DMS79 treated with DMSO at 0.1 percent for 48 hours (cell line): ENCODE measurements around the gene ITPKB.

Source experiments
- DNase-seq: peaks from one replicate; lab custom pipeline; 2025; lab: John Stamatoyannopoulos, UW

The ITPKB gene

DNA sequence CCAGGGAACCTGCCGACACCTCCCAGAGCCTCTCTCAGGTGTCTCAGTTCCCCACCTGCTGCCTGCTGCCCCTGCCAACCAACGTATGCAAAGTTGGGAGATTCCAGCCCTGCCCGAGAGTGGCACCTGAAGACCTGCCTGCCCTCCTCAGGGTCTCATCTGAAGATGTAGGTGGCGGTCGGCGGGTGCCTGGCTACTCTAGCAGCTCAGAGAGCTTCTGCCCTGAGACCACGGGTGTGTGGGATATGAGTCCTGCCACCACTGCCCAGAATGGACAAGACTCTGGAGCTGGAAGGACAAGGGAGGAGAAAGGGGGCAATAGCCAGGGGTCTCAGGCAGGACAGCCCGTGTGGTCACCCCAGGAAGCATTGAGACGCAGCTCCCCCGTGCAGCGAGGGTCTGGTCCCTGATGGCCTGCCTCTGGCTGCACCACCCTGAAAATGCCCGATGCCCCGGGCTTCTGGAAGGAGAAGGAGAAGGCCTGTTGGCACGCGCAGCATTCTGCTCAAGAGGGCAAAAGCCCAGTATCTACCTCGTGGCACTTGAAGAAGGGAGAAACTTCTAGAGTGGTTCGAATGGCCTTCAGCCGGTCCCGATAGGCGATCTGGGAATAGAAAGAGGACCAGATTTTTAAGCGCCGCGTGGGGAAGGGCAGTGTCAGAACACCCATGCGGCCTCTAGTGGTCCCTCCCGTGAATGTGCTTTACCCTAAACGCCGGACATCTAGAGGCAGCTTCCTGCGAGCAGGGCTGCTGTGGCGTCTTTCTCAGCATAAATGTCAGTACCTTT lies 101.7 kb downstream of the ITPKB start:
- DNase-seq = no peak

GRCh38 chr1:226636847-226637096 lies 102.3 kb downstream of the ITPKB start:
- no peak for DNase-seq

- DNase-seq = no peak
Measured at GRCh38 chr1:226635456-226635941, 103.6 kb downstream of the ITPKB start.

GRCh38 chr1:226634611-226635246 lies 104.4 kb downstream of the ITPKB start:
- DNase-seq = no peak

DNA sequence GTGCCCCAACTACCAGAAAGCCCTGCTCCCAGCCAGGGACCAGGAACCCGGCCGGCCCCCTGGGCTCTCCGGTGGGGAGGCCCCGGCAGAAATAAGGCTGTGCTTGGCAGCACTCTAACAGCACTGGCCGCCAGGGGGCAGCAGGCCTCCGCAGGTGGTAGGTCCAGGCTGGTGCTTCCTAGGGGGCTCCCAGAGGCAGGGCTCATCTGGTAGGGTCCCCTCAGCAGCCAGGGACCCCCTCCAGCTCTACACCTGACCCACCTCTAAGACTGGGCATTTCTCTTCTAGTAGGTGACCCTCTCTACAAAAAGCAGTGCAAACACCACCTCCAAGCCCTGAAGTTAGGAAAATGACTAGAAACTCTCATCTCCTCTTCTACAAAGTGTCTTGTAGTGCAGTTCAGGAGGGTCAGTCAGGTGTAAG lies 104.9 kb downstream of the ITPKB start:
- peak; percentile 55 for DNase-seq

- DNase-seq = no peak
Measured at GRCh38 chr1:226633541-226634165, 105.4 kb downstream of the ITPKB start.

GRCh38 chr1:226632922-226633351 lies 106.1 kb downstream of the ITPKB start:
- no peak for DNase-seq

DNA sequence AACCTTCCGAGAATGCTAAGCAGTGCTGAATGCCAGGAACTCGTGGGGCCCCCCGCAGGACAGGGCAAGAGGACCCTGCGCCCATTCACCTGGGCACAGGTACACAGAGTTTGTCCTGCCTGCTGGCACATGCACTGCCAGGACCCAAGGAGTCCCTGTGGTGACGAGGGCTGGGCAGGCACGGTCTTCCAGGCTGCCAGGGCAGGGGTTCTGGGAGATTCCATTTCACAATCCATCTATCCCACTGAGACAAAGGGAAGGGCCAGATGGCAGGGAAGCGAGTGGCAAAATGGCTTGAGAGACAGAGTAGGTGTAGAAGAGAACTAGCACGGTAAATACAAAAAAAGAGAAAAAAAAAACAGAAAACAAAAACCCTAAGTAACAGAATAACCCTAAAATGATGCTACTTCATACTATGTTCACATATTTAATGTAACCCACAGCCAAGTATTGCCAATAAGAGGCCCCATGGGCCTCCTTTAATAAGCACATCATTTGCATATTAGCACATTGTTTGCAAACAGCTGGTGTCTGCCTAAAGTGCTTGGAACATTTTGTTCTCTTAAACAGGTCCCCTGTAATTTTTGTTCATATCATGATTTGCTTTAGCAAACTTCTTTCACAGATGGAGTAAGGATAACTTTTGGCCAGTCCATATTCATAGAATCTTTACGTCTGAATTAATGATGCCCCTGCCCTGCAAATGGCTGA lies 106.8 kb downstream of the ITPKB start:
- no peak for DNase-seq

GRCh38 chr1:226631229-226632000 lies 107.7 kb downstream of the ITPKB start:
- DNase-seq = no peak

DNA sequence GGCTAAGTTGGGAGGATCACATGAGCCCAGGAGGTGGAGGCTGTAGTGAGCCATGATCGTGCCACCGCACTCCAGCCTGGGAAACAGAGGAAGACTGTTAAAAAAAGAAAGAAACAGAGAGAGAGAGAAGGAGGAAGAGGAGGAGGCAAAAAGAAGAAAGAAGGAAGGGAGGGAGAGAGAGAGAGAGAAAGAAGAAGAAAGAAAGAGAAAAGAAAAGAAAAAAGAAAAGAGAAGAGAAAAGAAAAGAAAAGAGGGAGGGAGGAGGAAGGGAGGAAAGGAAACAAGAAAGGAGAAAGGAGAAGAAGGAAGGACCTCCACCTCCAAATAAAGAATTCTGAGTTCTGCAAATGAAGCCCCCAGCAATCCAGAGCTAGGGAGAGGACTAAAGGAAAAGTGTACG lies 108.5 kb downstream of the ITPKB start:
- no peak for DNase-seq

DNA sequence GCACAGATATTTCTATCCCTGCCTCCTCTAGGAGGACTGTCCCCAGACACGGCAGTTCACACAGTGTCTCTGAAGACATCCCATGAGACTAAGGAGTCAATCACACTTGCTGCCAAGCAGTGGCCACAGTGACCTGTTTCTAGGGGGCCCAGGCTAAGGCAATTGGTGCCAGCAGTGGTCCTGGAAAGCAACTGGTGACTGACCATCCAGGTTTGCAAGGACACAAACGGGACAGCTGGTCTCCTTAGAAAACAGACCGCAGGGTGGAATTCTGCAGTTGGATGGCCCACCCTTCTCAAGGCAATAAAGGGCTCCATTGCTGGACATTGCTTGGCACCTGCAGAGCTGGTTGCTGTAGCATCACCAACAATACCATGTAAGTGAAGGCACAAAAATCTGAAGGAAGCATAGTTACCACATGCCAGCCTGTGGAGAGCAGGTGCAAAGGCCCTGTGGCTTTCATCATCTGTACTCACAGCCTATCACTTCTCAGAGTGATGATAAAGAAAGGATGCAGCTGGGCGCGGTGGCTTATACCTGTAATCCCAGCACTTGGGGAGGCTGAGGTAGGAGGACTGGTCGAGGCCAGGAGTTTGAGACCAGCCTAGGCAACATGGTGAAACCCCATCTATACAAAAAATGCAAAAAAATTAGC lies 109.1 kb downstream of the ITPKB start:
- DNase-seq = no peak

GRCh38 chr1:226629210-226629895 lies 109.7 kb downstream of the ITPKB start:
- DNase-seq = no peak

DNA sequence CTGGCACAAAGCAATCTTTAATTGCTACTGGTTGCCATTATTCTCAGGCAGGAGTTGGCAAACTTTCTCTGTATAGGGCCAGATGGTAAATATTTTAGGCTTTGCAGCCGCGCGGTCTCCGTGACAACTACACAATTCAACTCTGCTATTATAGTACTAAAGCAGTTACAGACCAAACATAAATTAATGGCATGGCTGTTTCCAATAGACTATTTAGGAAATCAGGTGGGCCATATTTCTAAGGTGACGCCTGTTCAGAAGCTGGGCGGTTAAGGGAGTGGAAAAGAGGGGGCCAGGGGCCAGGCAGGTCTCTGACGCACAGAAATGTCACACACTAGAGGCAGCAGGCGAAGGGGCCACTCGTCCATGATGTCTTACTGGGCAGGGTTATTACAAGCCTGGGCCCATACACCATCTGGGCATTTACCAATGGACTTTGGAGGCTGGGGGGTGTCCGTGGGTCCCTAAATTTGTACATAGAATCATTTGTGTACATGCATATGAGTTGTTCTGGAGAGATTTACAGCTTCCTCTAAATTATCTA lies 110.4 kb downstream of the ITPKB start:
- DNase-seq = no peak

DNA sequence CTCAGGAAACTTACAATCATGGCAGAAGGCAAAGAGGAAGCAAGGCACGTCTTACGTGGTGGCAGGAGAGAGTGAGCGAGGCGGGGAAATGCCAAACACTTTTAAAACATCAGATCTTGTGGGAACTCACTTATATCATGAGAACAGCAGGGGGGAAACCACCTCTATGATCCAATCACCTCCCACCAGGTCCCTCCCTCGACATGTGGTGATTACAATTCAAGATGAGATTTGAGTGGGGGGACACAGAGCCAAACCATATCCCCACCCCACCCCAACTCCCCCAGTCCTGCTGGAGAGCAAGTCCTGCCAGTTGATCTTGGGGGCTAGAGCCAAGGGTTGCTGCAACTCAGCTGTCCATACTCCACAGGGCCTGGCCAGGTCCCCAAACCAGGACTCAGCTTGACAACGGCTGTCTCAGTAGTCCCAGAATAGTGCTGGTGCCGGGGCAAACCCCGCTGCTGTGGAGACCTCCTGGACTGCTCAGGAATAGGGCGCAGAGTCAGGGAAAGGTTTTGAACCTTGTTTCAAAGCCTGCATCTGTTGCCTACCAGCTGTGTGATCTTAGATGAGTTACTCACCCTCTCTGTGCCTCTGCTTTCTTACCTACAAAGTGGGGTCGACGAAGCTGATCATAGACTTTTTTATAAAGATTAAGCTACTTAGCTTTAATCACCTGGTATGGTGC lies 111.0 kb downstream of the ITPKB start:
- no peak for DNase-seq

DNA sequence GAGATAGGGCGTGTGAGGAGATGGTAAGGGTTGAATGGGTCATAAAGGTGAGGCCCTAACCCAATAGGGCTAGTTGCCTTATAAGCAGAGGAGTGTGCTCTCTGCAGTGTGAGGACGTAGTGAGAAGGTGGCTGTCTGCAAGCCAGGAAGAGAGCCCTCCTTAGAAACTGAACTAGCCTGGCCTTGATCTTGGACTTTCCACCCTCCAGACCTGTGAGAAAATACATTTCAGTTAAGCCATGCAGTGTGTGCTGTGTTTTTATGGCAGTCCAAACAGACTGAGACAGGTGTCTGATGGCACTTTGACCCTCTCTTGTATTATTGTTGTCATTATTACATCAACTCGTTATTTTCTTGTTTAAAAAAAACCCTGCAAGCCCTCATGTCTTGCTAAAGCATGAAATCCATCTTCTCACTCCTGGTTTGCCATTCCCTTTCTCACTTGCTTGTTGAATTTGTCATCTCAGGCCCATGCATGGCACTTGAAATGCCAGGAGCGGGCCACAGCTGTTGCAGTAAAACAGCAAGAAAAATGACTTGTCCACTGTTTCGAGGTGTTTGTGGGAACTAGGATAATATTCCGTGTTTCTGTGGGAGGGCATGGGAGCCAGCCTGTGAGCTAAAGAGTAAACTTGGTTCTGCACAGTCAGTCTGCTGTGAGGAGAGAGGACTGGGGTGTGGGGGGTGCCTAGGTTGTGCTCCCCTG lies 111.9 kb downstream of the ITPKB start:
- DNase-seq = no peak

DNA sequence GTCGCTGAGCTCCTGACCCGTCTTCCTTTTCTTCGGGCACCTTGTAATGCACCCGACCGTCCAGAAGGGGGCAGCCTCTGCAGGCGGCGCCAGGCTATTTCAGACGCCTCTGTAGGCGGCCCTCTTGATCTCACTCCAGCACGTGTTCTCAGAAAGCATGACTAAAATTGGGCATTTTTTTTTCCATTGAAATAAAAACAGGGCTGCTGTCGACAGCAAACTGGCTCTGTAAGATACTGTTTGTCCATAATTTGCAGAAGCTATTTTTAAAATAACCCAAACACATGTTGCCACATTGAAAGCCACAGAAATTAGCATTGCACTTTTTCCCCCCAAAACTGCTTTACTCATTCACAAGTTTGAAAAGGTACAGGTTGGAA lies 112.5 kb downstream of the ITPKB start:
- DNase-seq = peak; percentile 16

DNA sequence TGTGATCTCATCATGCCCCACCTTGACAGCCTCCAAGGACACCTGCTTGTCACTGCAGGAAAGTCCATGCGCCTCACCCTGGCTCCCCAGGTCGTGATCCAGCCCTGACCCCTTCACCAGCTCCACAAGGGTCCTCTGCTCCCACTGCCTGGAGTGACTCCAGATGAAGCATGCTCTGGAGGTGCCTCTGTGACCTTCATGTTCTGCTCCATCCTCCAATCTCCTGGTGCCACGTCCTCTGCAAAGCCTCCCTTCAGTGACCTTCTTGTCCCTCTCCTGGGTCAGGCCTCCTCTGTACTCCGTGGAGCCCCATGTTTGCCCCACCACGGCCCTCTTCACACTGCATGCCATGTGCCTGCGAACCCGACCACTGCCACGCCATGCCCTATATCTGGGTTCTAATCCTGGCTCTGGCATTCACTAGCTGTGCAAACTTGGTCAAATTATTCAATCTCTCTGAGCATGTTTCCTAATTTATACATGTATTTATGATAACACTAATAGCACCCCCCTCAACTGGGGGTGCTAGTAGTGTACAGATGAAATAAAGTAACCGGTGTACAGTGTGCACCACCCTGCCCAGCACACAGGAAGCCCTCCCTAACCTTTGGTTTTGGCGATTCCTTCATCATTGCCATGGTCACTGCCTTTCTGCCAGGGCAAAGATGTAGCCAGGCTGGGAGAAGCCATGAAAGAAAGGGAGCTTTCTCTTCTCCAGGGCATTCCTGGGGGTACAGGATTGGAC lies 113.1 kb downstream of the ITPKB start:
- no peak for DNase-seq

DNA sequence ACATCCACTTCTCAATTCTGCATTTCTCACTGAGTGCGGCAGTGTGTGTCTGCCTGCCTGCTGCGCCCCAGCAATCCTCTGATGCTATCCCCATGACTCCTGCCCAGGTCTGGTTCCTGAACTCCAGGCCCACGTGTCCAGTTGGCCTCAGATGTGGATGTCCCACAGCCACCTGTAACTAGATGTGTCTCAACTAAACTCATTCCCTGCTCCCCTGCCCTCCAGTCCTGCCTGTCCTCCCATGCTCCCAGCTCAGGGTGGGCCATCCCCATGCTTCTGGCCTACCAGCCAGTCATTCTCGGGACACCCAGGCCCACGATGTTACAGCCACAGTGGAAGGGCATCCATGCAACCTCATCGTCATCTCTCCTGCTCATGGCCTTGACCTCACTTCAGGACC lies 113.8 kb downstream of the ITPKB start:
- DNase-seq = no peak

DNA sequence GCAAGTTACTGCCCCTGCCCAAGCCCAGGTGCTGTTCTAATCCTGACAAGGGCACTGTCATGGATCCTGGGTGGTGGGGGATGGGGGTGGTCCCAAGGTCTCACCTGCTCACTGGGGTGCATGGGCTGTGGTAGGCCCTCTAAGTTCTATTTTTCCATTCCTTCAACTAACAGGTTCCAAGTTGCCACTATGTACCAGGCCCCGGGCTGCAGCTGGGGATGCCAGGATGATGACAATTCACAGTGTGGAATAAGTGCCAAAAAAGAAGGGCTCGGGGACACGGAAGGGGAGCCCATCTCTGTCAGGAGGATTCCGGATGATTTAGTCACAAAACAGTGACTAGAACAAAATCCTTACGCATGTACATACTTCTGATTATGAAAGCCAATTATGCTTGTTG lies 114.6 kb downstream of the ITPKB start:
- no peak for DNase-seq
